ENCODE results near the gene GCFC2.
"Not testable (repeated sequence)": the region's sequence is repeated elsewhere in the genome, so short reads cannot be mapped to it uniquely, and the experiment has no call there.

The GCFC2 gene

DNA sequence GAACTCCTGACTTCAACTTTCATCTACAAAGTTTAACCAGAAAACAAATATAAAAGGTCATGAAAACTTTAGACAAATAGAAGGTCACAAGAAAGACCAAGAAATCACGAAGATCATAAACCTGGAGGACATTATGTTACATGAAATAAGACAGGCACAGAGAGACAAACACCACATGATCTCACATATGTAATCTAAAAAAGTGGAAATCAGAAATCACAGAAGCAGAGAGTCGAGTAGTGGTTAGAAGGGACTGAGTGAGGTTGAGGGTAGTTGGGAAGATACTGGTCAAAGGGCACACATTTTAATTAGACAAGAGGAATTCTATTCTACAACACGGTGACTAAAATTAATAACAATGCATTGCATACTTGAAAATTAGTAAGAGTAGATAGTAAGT is 1.4 kb downstream of the GCFC2 start:
- no peak for DNase-seq (ENCODE audit: extremely low read depth, low read depth)
- TF ChIP-seq, protein P1, sequence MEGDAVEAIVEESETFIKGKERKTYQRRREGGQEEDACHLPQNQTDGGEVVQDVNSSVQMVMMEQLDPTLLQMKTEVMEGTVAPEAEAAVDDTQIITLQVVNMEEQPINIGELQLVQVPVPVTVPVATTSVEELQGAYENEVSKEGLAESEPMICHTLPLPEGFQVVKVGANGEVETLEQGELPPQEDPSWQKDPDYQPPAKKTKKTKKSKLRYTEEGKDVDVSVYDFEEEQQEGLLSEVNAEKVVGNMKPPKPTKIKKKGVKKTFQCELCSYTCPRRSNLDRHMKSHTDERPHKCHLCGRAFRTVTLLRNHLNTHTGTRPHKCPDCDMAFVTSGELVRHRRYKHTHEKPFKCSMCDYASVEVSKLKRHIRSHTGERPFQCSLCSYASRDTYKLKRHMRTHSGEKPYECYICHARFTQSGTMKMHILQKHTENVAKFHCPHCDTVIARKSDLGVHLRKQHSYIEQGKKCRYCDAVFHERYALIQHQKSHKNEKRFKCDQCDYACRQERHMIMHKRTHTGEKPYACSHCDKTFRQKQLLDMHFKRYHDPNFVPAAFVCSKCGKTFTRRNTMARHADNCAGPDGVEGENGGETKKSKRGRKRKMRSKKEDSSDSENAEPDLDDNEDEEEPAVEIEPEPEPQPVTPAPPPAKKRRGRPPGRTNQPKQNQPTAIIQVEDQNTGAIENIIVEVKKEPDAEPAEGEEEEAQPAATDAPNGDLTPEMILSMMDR (IDR thresholded peaks at IDR 0.05; ENCODE audit: low read depth, low read length), result no peak

DNA sequence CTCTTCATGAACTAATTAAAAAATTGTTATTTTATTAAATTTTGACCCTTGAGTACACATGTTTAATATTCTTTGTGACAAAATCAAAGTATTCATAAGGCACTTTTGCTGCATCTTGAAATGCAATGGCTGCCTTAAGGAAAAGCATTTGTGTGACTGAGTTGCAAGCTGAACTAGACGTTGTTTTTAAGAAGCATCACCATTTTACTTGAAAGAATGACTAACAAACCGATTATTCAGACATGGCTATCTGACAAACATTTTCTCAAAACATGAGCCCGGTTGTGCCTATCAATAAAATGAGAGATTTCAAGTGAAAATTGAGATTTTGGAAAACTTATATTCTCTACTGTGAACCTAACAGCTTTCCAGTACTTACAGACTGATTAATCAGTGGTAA is 2.8 kb downstream of the GCFC2 start:
- no peak for DNase-seq (ENCODE audit: extremely low read depth, low read depth)
- TF ChIP-seq, protein P1 (IDR thresholded peaks at IDR 0.05; ENCODE audit: low read depth, low read length), result no peak

DNA sequence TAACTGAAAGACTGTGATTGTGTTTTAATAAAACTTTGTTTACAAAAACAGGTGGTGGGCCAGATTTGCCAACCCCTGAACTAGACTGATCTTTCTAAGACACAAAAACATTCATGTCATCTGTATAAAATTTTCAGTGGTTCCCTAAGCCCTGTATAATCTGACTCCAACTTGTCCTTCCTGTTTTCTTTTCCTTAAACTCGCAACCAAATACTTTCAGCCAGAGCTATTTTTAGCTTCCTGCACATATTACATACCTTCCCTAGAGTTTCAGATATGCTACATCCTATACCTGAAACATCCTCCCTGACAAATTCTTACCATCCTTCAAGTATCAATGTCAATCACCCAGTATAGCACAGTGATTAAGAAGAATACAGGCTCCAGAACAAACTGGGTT is 4.8 kb downstream of the GCFC2 start:
- TF ChIP-seq, protein P1 (IDR thresholded peaks at IDR 0.05; ENCODE audit: low read depth, low read length), result no peak
- DNase-seq (ENCODE audit: extremely low read depth, low read depth), result no peak

DNA sequence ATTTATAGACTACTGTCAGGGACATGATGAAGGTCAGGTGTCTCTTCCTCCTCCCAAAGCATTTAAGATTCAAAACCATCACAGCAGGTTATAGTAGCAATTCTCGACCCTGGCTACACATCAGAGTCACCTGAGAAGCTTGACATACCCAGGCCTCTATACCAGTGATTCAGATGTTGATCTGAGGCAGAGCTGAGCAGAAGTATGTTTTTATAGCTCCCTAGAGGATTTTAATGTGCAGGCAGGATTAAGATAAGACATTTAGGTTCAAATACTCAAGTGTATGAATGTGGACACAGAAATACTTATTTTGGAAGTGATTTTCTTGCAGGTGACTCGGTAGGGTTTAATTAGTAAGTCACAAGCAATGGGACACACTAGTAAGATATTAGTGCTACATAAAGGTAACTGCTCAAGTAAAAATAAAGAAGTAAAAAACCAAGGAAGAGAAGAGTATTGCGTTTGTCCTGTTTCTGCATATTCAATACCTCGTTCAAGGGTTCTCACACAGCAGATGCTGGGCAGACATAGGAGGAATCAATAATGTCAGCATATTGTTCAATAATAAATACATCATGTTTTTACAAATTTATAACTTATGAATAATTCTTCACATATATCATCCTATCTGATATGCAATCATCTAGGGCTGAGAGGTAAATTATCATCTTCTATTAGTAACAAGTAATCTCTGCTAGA is 7.0 kb downstream of the GCFC2 start:
- DNase-seq (ENCODE audit: extremely low read depth, low read depth), result no peak
- TF ChIP-seq, protein P1 (IDR thresholded peaks at IDR 0.05; ENCODE audit: low read depth, low read length), result no peak

DNA sequence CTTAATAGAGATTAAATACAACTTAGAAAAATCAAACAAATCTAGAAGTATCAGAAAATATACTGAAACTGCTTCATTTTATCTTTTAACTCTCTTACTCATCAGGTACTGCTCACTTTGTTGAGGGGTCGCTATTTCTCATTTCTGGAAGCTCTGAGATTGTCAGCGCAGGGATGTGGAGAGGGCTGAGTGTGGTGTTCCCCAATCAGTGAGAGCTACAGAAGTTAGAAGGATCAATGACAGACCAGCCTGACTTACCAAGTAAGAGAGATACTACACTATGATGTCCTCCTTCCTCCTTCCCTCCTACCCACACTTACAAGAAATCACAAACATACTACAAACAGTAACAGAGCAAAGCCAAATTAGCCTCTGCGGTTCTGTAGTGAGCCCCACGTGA is 8.1 kb downstream of the GCFC2 start:
- no peak for DNase-seq (ENCODE audit: extremely low read depth, low read depth)

DNA sequence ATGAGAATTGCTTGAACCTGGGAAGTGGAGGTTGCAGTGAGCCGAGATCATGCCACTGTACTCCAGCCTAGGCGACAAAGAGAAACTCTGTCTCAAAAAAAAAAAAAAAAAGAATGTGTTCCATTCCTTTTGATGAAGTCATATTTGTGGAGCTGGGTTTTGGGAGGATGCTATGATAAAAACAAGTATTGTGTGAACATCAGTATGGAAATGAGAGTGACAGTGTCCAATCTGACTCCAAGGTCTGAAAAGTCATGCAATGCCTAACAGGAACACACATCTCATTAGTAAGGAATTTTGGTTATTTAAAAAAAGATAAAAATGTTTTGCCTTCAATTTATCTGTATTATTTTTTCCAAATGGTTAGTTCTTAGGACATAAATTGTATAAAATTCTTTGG is 11.8 kb downstream of the GCFC2 start:
- no peak for DNase-seq (ENCODE audit: extremely low read depth, low read depth)
- TF ChIP-seq, protein P1 (IDR thresholded peaks at IDR 0.05; ENCODE audit: low read depth, low read length), result no peak

More for the DNA sequence above, 8.1 kb downstream of the GCFC2 start:
- TF ChIP-seq, protein P1 (IDR thresholded peaks at IDR 0.05; ENCODE audit: low read depth, low read length), result no peak

DNA sequence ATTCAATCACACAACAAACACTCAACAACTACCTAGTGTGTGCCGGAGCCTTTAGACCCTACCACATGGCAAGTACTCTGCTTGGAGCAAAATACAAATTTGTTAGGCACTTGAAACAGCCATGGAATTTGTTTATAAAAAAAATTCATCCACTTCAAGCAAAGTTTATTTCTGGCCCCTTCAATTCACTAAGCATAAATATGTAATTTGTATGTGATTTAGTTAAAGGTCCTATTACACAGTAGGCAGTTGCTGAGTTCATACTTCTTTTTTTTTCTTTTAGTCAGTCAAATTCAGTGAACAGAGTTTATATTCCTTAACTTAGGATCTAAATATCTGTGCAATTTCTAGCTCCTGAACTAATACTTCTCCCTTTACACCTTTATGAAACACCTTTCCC is 22.5 kb downstream of the GCFC2 start:
- TF ChIP-seq, protein P1 (IDR thresholded peaks at IDR 0.05; ENCODE audit: low read depth, low read length), result no peak
- no peak for DNase-seq (ENCODE audit: extremely low read depth, low read depth)

DNA sequence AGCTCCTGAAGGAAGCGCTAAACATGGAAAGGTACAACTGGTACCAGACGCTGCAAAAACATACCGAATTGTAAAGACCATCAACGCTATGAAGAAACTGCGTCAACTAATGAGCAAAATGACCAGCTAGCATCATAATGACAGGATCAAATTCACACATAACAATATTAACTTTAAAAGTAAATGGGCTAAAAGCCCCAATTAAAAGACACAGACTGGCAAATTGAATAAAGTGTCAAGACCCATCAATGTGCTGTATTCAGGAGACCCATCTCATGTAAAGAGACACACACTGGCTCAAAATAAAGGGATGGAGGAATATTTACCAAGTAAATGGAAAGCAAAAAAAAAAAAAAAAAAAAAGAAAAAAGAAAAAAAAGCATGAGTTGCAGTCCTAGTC is 27.3 kb downstream of the GCFC2 start:
- DNase-seq (ENCODE audit: extremely low read depth, low read depth), result not testable (repeated sequence)

All from AG09319 (cell line).